ENCODE data around the gene HNRNPH3.

DNA sequence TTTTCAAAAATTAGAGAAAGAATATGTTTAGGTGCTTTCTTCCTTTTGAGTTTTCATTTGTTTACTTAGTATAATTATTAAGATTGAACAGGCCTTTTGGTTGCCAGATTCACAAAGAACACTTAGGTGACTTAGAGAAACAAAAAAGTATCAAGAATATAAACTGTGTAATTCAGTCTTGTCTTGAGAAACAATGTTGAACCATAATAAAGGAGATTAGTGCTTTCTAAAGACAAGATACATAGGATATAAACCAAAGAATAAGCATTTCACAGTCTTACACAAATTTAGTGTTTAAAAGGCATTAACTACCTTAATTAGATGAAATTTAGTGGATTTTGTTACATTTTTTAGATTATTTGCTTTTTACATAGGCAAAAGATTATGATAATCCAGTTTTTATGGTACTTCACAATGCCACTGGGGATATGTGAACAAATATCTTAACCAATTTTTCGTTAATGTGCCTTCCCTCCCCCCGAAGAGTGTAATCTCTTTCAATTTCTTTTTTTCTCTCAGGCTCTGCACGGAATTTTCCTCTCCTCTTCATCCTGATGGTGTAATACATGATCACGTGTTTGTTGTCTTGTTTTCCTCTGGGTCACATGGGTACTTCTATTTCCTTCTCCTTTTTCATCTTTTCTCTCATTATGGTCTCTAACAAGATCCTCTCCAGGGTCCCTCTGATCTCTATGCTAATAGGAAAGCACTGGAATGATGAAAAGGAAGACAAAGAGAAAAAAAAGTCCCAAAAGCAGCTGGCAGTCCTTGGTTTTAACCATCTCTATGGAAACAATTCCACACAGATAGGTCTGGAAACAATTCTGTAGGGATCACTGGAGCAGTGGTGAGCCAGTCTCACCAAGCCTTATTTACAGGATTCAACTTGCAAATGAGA lies 3.7 kb upstream of the HNRNPH3 start:
- TF ChIP-seq CTCF (conservative IDR thresholded peaks at IDR 0.05; ENCODE audit: low read depth in 2 of 2) (no peak), EZH2phosphoT487 (IDR thresholded peaks at IDR 0.05; ENCODE audit: unreplicated experiment) (no peak), CREB1 (CRISPR knock-in tag; IDR thresholded peaks at IDR 0.05; ENCODE audit: low read depth) (no peak), POLR2AphosphoS5 (IDR thresholded peaks at IDR 0.05; ENCODE audit: low read depth) (no peak), EZH2 (IDR thresholded peaks at IDR 0.05; ENCODE audit: low read depth, unreplicated experiment) (no peak), JUNB (IDR thresholded peaks at IDR 0.05; ENCODE audit: unreplicated experiment) (no peak)
- TF ChIP-seq, protein P1, sequence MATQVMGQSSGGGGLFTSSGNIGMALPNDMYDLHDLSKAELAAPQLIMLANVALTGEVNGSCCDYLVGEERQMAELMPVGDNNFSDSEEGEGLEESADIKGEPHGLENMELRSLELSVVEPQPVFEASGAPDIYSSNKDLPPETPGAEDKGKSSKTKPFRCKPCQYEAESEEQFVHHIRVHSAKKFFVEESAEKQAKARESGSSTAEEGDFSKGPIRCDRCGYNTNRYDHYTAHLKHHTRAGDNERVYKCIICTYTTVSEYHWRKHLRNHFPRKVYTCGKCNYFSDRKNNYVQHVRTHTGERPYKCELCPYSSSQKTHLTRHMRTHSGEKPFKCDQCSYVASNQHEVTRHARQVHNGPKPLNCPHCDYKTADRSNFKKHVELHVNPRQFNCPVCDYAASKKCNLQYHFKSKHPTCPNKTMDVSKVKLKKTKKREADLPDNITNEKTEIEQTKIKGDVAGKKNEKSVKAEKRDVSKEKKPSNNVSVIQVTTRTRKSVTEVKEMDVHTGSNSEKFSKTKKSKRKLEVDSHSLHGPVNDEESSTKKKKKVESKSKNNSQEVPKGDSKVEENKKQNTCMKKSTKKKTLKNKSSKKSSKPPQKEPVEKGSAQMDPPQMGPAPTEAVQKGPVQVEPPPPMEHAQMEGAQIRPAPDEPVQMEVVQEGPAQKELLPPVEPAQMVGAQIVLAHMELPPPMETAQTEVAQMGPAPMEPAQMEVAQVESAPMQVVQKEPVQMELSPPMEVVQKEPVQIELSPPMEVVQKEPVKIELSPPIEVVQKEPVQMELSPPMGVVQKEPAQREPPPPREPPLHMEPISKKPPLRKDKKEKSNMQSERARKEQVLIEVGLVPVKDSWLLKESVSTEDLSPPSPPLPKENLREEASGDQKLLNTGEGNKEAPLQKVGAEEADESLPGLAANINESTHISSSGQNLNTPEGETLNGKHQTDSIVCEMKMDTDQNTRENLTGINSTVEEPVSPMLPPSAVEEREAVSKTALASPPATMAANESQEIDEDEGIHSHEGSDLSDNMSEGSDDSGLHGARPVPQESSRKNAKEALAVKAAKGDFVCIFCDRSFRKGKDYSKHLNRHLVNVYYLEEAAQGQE (IDR thresholded peaks at IDR 0.05; ENCODE audit: unreplicated experiment) = no peak

Data from GM23338 (cell line).